GM18511 (cell line): Measurements from ENCODE around the gene ZDHHC17.
"Not testable (repeated sequence)": the region's sequence is repeated elsewhere in the genome, so short reads cannot be mapped to it uniquely, and the experiment has no call there.

Source experiments
- ATAC-seq: cut with Tn5 transposase; IDR thresholded peaks from one replicate; pipeline ENCODE4 v1.9.1; 2021; ENCODE audit warnings: mild to moderate bottlenecking, moderate library complexity; ENCODE audit not compliant: unreplicated experiment

The ZDHHC17 gene, protein sequence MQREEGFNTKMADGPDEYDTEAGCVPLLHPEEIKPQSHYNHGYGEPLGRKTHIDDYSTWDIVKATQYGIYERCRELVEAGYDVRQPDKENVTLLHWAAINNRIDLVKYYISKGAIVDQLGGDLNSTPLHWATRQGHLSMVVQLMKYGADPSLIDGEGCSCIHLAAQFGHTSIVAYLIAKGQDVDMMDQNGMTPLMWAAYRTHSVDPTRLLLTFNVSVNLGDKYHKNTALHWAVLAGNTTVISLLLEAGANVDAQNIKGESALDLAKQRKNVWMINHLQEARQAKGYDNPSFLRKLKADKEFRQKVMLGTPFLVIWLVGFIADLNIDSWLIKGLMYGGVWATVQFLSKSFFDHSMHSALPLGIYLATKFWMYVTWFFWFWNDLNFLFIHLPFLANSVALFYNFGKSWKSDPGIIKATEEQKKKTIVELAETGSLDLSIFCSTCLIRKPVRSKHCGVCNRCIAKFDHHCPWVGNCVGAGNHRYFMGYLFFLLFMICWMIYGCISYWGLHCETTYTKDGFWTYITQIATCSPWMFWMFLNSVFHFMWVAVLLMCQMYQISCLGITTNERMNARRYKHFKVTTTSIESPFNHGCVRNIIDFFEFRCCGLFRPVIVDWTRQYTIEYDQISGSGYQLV

GRCh38 chr12:76763746-76764675 is at the start of gene ZDHHC17:
Gene ZDHHC17 (plus strand): TSS chr12:76764115. CDS start chr12:76764237, 122 bp downstream.
- ATAC-seq: peak; percentile 90

DNA sequence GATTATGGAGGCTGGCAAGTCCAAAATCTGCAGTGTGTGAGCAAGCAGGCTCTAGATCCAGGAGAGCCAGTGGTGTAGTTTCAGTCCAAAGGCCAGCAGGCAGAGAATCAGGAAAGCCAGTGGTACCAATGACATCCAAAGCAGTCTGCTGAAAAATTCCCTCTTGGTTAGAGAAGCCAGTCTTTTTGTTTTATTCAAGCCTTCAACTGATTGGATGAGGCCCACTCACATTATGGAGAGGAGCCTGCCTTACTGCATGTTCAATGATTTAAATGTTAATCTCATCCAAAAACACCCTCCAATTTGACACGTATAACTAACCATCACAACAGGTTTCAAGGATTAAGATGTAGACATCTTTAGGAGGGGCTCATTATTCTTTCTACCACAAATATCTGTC is 49.5 kb upstream of the ZDHHC17 start:
- ATAC-seq: no peak

GRCh38 chr12:76714861-76715260 is 49.1 kb upstream of the ZDHHC17 start:
- ATAC-seq: no peak

DNA sequence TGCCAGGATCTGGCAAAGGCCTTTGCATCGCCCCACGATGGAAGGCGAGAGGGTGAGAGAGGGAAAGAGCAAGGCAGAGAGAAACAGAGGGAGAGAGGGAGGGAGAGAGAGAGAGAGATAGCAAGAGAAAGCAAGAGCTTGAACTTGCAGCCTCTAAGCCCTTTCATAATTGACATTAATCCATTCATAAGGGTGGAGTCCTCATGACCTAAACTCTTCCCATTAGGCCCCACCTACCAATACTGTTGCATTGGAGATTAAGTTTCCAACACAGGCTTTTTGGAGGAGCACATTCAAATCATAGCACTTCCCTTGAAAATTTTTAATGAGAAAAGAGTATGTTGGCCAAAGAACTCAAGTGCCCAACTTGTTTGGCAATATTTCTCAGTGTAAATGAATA is 48.6 kb upstream of the ZDHHC17 start:
- ATAC-seq: no peak

- no peak for ATAC-seq
Measured at GRCh38 chr12:76717314-76717713, 46.6 kb upstream of the ZDHHC17 start.

GRCh38 chr12:76719171-76720041 is 44.5 kb upstream of the ZDHHC17 start:
- no peak for ATAC-seq

- ATAC-seq: no peak
Measured at GRCh38 chr12:76720068-76720467, 43.8 kb upstream of the ZDHHC17 start.

DNA sequence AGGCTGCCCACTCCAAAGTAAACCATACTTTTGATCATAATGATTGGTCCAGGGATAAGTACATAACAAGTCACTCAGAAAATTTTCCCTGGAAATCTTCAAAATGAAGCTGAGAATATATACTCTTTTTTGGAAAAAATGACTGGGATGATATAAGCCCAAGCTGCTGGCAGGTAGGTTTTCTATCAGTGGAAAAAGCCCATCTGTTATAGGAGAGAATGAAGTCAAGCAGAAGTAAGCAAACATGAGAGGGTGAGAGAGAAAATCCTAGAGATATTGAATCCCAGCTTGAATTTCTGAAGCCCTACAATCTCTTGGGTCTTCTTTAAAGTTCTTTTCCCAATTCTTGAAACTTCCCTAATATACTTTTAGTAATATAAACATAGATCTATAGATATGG is 37.3 kb upstream of the ZDHHC17 start:
- no peak for ATAC-seq

DNA sequence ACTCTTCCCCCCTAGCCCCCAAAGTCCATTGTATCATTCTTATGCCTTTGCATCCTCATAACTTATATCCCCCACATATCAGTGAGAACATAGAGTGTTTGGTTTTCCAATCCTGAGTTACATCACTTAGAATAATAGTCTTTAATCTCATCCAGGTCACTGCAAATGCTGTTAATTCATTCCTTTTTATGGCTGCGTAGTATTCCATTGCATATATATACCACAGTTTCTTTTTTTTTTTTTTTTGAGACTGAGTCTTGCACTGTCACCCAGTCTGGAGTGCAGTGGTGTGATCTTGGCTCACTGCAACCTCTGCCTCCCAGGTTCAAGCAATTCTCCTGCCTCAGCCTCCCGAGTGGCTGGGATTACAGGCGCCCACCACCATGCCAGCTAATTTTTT is 31.7 kb upstream of the ZDHHC17 start:
- not testable (repeated sequence) for ATAC-seq

GRCh38 chr12:76737689-76738088 is 26.2 kb upstream of the ZDHHC17 start:
- ATAC-seq: not testable (repeated sequence)

DNA sequence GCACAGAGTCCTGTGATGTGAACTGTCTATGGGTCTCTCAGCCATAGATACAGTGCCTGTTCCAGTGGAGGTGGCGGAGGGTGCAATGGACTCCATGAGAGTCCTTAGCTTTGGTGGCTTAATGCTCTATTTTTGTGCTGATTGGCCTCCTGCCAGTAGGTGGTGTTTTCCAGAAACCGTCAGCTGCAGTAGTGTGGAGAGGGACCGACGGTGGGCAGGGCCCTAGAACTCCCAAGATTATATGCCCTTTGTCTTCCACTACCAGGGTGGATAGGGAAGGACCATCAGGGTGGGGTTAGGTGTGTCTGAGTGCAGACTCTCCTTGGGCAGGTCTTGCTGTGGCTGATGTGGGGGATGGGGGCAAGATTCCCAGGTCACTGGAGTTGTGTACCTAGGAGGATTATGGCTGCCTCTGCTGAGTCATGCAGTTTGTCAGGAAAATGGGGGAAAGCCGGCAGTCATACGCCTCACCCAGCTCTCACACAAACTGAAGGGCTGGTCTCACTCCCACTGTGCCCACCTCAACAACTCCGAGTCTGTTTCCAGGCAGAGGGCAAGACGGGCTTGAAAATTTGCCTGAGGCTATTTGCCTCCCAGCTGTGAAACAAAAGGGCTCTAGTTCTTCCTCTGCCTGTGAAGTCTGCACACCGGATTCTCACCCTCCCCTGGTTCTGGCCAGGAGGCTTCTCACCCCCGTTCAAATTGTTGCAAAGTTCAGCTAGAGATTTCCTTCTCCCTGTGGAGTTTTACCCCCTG is 24.9 kb upstream of the ZDHHC17 start:
- no peak for ATAC-seq

DNA sequence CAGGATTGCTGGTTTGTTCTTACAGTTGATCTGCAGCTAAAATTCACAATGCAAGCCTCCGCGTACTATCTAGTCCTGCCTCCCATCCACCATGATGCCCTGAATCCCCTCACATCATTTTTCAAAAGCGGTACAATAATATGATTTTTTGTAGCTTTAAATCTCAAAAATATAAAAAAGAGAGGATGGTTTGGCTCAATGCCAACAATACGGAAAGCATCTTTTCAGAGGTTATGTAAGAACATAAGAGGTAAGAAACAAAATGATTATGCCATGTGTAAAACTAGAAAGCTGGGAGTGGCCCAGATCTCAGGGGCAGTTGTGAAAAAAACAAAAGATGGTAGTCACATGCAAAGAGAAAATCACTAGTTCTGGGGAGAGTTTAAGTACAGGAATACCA is 24.0 kb upstream of the ZDHHC17 start:
- ATAC-seq: no peak

GRCh38 chr12:76740501-76740900 is 23.4 kb upstream of the ZDHHC17 start:
- no peak for ATAC-seq

GRCh38 chr12:76745343-76745742 is 18.6 kb upstream of the ZDHHC17 start:
- ATAC-seq: no peak

DNA sequence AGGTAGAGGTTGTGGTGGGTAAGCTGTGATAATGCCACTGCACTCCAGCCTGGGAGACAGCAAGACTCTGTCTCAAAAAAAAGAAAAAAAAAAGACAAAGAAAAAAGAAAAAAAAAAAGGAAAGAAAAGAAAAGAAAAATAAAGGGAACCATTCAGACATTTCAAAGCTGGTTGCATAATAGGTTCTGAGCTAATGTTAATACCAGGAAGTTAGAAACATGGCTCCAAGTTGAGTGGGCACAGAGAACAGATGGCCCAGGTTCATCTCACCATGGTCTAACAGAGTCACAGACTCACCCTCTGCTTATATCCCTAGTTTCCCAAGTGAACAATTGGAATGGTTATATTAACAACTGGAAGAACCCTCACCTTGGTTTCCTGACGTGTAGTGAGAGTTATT is 17.4 kb upstream of the ZDHHC17 start:
- no peak for ATAC-seq

- ATAC-seq: no peak
Measured at GRCh38 chr12:76747245-76747644, 16.7 kb upstream of the ZDHHC17 start.

DNA sequence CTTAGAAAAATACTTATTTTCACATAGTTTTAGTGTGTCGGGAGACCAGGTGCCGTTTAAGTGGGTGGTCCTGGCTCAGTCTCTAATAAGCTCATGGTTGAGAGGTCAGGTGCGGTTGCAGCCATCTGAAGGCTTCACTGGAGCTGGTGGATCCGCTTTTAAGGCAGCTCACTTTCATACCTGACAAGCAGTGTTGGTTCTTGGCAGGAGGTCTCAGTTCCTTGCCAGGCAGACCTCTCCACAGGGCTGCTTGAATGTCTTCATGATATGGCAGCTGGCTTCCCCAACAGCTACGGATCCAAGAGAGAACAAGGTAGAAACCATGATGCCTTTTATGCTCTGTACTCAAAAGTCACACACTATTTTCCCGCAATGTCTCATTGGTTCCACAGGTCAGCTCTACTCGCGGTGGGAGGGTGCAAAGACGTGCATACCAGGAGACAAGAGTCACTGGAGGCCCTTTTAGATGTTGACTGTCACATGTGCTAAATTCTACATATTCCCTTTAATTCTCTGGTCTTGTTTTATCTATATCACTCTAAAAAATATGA is 8.0 kb upstream of the ZDHHC17 start:
- ATAC-seq: no peak

GRCh38 chr12:76757694-76758093 is 6.2 kb upstream of the ZDHHC17 start:
- no peak for ATAC-seq

DNA sequence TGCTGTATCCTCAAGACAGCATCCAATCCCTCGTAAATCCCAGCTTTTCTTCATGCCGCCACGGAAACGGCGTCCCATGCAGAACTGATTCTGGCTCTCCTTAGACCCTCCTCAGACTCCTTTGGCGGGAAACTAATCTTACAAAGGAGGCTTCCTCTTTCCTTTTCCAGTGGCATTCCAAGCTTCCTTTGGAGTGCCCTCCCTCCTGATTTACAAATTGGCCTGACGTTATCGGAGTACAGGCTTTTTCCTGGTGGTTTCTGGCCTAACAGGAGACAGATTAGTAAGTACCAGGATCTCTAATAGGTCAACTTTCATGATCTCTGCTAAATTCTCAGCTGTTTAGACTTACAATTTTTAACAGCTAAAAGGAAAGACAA is 1.3 kb upstream of the ZDHHC17 start:
- no peak for ATAC-seq
